ENCODE results near the gene AKR1E2.

The AKR1E2 gene

DNA sequence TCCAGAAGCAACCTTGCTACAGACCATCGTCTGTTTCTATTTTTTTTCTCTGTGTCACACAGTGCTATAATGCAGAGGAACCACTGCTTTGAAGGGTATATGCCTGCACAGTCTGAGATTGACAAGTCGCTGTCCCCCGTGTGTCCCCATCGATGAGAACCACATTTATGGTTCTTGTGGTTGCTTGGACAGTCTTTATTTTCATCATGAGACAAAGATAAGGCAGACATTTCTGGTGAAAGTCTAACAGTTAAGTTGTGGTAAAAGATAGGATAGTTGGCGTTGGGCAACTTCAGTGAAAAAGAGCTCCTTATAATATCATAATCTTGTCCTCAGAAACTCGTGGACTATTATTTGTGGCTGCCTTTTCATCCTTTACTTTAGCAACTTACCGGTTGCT lies 6.3 kb upstream of the AKR1E2 start:
- no peak overlapping the region for H3K4me3 ChIP-seq (ENCODE audit: low read depth, low read length)
- DNase-seq (ENCODE audit: low read depth), result no peak
- TF ChIP-seq, protein P1, sequence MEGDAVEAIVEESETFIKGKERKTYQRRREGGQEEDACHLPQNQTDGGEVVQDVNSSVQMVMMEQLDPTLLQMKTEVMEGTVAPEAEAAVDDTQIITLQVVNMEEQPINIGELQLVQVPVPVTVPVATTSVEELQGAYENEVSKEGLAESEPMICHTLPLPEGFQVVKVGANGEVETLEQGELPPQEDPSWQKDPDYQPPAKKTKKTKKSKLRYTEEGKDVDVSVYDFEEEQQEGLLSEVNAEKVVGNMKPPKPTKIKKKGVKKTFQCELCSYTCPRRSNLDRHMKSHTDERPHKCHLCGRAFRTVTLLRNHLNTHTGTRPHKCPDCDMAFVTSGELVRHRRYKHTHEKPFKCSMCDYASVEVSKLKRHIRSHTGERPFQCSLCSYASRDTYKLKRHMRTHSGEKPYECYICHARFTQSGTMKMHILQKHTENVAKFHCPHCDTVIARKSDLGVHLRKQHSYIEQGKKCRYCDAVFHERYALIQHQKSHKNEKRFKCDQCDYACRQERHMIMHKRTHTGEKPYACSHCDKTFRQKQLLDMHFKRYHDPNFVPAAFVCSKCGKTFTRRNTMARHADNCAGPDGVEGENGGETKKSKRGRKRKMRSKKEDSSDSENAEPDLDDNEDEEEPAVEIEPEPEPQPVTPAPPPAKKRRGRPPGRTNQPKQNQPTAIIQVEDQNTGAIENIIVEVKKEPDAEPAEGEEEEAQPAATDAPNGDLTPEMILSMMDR (IDR thresholded peaks at IDR 0.05; ENCODE audit: low read depth, low read length, missing control alignments), result no peak

DNA sequence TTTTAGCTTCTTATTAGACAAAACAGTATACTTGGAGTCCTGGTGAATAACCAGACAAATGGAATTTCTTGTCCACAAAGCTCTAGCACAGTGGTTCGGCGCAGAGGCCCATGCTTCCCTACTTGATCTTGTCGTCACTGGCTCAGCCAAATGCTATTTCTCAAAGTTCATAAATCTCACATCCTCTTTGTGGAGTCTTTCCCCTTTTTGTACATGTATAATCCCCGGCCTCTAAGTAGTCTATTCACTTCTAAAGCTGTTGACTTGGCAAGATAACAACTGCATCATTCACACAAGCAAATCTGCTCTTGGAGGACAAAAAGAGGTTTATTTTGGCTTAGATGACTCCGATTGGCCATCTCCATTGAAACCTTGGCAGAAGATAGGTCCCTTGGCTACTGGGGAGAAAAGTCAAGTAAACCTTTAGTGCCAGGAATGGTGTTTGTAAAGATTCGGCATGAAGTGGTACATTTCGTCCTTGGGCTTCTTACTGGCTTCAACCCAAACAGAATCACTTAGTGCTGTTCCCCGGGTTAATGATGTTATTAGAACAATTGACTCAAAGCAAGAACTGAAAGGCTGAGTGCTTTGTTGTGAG lies 5.1 kb upstream of the AKR1E2 start:
- no peak for DNase-seq (ENCODE audit: low read depth)
- no peak overlapping the region for H3K4me3 ChIP-seq (ENCODE audit: low read depth, low read length)
- TF ChIP-seq, protein P1 (IDR thresholded peaks at IDR 0.05; ENCODE audit: low read depth, low read length, missing control alignments), result no peak

DNA sequence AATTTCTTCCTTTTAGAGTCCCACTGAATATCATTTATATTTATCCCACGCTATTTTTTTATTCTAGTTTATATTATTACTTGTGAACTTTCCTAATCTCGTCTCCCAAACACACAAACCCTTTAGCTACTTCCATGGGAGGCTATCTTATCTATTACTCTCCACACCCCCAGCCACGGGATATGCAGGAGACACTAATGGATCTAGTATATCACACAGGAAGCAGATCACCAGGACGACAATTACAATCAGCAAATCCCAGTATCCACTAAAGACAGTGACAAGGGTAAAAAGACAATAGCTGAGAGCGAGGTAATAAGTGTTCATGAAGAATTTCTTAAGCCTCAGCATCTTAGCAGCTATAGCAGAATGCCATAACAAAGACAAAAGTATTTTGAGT lies 3.8 kb upstream of the AKR1E2 start:
- DNase-seq (ENCODE audit: low read depth), result no peak
- TF ChIP-seq, protein P1 (IDR thresholded peaks at IDR 0.05; ENCODE audit: low read depth, low read length, missing control alignments), result no peak
- H3K4me3 ChIP-seq (ENCODE audit: low read depth, low read length), result no peak overlapping the region

DNA sequence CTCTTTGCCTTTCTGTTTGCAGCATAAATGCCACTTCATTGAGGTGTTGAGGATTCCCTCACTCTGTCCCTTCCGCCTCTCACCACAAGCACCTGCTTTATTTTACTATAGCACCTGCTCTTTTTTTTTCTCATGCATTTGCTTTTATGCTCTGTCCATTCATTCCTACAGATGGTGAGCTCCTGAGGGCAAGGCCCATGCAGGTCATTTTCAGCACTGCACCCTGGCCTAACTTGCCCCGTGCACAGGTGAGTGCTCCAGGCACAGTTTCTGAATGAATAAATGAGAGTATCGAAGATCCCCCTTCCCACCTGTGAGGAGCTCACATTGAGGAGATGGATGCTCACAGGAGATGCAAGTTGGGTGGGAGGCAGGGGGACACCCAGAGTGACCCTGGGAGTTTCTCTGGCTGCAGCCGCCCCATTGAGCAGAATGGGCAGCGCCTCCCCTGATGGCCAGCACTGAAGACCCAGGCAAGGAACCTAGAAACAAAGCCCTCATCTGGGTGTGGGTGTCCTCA lies 1.2 kb upstream of the AKR1E2 start:
- DNase-seq (ENCODE audit: low read depth), result no peak
- TF ChIP-seq, protein P1 (IDR thresholded peaks at IDR 0.05; ENCODE audit: low read depth, low read length, missing control alignments), result no peak
- H3K4me3 ChIP-seq (ENCODE audit: low read depth, low read length), result no peak overlapping the region

DNA sequence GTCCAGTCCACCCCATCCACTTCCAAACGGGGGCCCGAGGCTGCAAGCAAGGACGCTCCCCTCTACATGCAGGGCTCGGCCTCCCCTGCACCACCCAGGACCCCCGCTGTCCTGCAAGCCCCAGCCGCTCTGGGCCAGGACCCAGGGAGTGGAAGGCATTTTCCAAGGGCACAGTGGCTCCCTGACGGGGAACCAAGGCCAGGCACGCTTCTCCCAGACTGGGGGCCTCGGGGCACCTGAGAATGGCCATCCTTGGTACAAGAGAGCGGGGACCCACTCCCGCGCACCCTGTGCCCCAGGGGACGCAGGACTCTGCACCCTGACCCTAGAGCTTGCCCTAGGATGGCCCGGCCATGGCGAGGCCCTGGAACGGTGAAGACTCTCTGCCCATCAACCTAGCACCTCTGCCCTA lies 545 bp upstream of the AKR1E2 start:
- H3K4me3 ChIP-seq (ENCODE audit: low read depth, low read length), result no peak overlapping the region
- DNase-seq (ENCODE audit: low read depth), result no peak
- TF ChIP-seq, protein P1 (IDR thresholded peaks at IDR 0.05; ENCODE audit: low read depth, low read length, missing control alignments), result no peak

DNA sequence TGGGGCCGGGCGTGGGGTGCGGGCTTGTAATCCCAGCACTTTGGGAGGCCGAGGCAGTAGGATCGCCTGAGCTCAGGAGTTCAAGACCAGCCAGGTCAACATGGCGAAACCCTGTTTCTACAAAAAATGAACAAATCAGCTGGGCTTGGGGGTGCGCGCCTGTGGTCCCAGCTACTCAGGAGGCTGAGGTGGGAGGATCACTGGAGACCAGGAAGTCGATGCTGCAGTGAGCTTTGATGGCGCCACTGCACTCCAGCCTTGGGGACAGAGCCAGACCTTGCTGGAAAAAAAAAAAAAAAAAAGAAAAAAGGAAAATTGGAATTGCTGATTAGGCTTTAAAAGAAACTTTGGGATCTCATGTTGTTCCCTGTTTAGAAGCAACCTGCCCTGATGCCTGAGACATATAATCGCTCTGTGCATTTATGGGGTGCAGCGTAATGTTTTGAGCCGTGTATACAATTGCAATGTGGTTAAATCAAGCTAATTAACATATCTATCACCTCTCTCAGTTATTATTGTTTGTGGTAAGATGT lies 851 bp downstream of the AKR1E2 start:
- no peak for DNase-seq (ENCODE audit: low read depth)
- TF ChIP-seq, protein P1 (IDR thresholded peaks at IDR 0.05; ENCODE audit: low read depth, low read length, missing control alignments), result no peak
- no peak overlapping the region for H3K4me3 ChIP-seq (ENCODE audit: low read depth, low read length)

DNA sequence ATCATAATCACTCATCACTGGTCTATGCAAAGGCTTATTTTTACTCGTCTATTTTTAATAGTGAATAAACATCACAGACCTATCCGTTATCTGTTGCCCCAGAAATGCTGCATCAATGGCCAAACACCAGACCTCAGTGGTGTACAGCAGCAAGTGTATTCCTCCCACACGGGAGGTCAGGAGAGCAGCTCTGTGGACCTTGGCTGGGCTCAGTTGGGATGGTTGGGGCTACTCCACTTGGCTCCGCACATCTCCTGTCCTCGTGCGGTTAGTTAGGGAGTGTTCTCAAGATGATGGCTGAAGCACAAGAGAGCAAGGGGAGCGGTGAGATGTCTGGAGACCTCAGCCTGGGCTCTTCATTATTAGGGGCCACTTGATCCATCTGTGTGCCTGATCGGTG lies 2.0 kb downstream of the AKR1E2 start:
- TF ChIP-seq, protein P1 (IDR thresholded peaks at IDR 0.05; ENCODE audit: low read depth, low read length, missing control alignments), result no peak
- H3K4me3 ChIP-seq (ENCODE audit: low read depth, low read length), result no peak overlapping the region
- DNase-seq (ENCODE audit: low read depth), result no peak

Measured in GM12864 (cell line).